OCI-LY3 (cell line): Measurements from ENCODE around the gene IFNE.

Experiments used
- CTCF ChIP-seq: fragments of 200-600, 300-600 bp; sonication (generic); IDR thresholded peaks from 2 replicates; pipeline ENCODE4 v1.5.1; 2014; ENCODE audit warnings: antibody characterized with exemption, low read length, low read depth
- EZH2phosphoT487 ChIP-seq: fragments of 200-600 bp; shearing (Covaris generic); IDR thresholded peaks from 2 replicates; pipeline ENCODE4 v1.6.1; 2018; ENCODE audit warnings: antibody characterized with exemption, mixed run types, low read depth

- TF ChIP-seq CTCF (no peak), EZH2phosphoT487 (no peak)
Observed at GRCh38 chr9:21470126-21470525, 12.0 kb downstream of the IFNE start.
